ENCODE data around the gene TMEM123.
A peak's percentile ranks its signal among the peaks of the same experiment; 100 is the strongest.
"Not testable (repeated sequence)": the region's sequence is repeated elsewhere in the genome, so short reads cannot be mapped to it uniquely, and the experiment has no call there.

Gene TMEM123

GRCh38 chr11:102378818-102379217 is 73.7 kb downstream of the TMEM123 start:
- no peak for DNase-seq (ENCODE audit: low read depth)
- no peak for TF ChIP-seq CTCF (IDR thresholded peaks at IDR 0.05; ENCODE audit: control insufficient read depth, insufficient read depth, low read depth, low read length, missing control alignments)
- no peak overlapping the region for H3K4me3 ChIP-seq (ENCODE audit: control insufficient read depth, low read depth, low read length)

DNA sequence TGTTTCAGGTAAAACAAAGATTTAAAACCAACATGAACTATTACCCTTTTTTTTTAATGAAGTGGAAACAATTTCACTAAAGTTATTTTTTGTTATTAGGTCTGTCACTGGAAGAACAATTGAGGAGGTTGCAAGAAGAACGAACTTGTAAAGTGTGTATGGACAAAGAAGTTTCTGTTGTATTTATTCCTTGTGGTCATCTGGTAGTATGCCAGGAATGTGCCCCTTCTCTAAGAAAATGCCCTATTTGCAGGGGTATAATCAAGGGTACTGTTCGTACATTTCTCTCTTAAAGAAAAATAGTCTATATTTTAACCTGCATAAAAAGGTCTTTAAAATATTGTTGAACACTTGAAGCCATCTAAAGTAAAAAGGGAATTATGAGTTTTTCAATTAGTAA is 74.7 kb downstream of the TMEM123 start:
- no peak for TF ChIP-seq CTCF (IDR thresholded peaks at IDR 0.05; ENCODE audit: control insufficient read depth, insufficient read depth, low read depth, low read length, missing control alignments)
- no peak overlapping the region for H3K4me3 ChIP-seq (ENCODE audit: control insufficient read depth, low read depth, low read length)
- no peak for DNase-seq (ENCODE audit: low read depth)

DNA sequence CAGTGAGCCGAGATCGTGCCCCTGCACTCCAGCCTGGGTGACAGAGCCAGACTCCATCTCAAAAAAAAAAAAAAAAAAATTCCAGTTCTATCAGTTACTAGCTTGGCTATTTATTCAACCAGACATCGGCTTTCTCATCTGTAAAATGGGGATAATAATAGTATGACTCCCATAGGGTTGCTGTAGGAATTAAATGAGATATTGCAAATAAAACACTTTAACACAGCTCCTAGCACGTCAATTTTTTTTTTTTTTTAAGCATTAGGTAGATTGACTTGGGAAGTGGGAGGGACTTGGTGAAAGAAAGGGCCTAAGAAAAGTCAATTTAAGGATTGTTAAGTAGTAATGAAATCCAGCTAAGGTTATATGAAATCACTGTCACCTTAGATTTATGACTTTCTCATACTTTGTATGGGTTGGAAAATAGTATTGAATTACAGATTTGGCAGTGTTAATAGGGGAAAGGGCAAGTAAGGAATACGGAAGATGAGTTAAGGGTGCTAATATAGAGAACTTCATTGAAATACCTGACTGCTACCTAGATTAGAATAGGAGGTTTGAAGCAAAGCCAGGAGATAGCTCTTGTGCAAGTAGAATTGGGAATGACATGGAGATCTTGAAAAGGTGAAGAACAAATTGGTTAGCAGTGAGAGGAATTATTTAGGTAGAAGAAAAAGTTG is 76.7 kb downstream of the TMEM123 start:
- H3K4me3 ChIP-seq (ENCODE audit: control insufficient read depth, low read depth, low read length) = no peak overlapping the region
- no peak for DNase-seq (ENCODE audit: low read depth)
- TF ChIP-seq CTCF (IDR thresholded peaks at IDR 0.05; ENCODE audit: control insufficient read depth, insufficient read depth, low read depth, low read length, missing control alignments) = no peak

- H3K4me3 ChIP-seq (ENCODE audit: control insufficient read depth, low read depth, low read length); DNase-seq (ENCODE audit: low read depth): not testable (repeated sequence)
Measured at GRCh38 chr11:102374633-102375424, 77.7 kb downstream of the TMEM123 start.

DNA sequence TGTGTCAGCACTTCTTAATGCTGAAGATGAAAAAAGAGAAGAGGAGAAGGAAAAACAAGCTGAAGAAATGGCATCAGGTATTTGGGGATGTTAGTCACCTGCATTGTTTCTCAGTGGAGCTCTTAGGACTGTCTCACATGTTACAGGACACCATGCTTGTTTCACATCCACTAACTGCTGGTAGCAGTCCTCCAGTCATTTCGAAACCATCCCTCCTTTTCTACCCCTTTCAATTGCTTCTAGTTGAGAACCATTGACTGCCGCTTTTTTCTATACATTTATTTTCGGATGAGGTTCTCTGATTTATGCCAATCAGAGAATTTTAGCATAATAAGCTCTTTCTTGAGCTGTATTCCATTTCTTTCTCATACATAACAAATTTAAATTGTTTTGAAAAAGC is 84.1 kb downstream of the TMEM123 start:
- H3K4me3 ChIP-seq (ENCODE audit: control insufficient read depth, low read depth, low read length) = no peak overlapping the region
- DNase-seq (ENCODE audit: low read depth) = no peak
- no peak for TF ChIP-seq CTCF (IDR thresholded peaks at IDR 0.05; ENCODE audit: control insufficient read depth, insufficient read depth, low read depth, low read length, missing control alignments)

- no peak overlapping the region for H3K4me3 ChIP-seq (ENCODE audit: control insufficient read depth, low read depth, low read length)
- no peak for DNase-seq (ENCODE audit: low read depth)
- TF ChIP-seq CTCF (IDR thresholded peaks at IDR 0.05; ENCODE audit: control insufficient read depth, insufficient read depth, low read depth, low read length, missing control alignments) = peak; percentile 15
Measured at GRCh38 chr11:102367364-102367763, 85.2 kb downstream of the TMEM123 start.

- DNase-seq (ENCODE audit: low read depth) = no peak
- no peak overlapping the region for H3K4me3 ChIP-seq (ENCODE audit: control insufficient read depth, low read depth, low read length)
- TF ChIP-seq CTCF (IDR thresholded peaks at IDR 0.05; ENCODE audit: control insufficient read depth, insufficient read depth, low read depth, low read length, missing control alignments) = no peak
Measured at GRCh38 chr11:102364991-102365390, 87.6 kb downstream of the TMEM123 start.

All from AG09309 (cell line).